IMR-90 (cell line): Measurements from ENCODE around the gene PP2D1. TPM values are rescaled to one million over a fixed set of nuclear protein-coding genes. Genes with fewer than 3 reads are reported as not detected.

Experiments used
- ATAC-seq: fragments of 200-7000 bp; cut with Tn5 transposase; 2 replicates; pipeline ENCODE4 v1.9.1; 2020; ENCODE audit warnings: low read depth, mild to moderate bottlenecking, moderate library complexity
- BruUV-seq: library from RNA; stranded (reverse); fragments of 400-500 nt; replicated peaks from 2 replicates; lab custom pipeline; 2021; lab: Mats Ljungman, UMichigan
- CTCF ChIA-PET: fragments of 300-600 bp; formaldehyde crosslinking; extraction: SDS; loops from one replicate; lab custom pipeline; 2021; ENCODE audit warnings: antibody characterized with exemption; lab: Yijun Ruan, JAX
- POLR2A ChIA-PET: fragments of 300-600 bp; sonication (Branson Sonifier 250); formaldehyde crosslinking; loops from one replicate; lab custom pipeline; 2022; ENCODE audit warnings: antibody characterized with exemption; ENCODE audit not compliant: unreplicated experiment; lab: Charles Lee
- DNase-seq: peaks from one replicate; pipeline ENCODE4 v3.0.0; 2013
- H2AFZ ChIP-seq: replicated peaks from 2 replicates; pipeline ENCODE3; 2013; ENCODE audit warnings: low read length, mild to moderate bottlenecking; ENCODE audit not compliant: poor library complexity
- H2AK5ac ChIP-seq: 2 replicates; pipeline ENCODE4 v1.6.1; 2013; ENCODE audit warnings: low read depth, low read length, inconsistent platforms
- H2AK9ac ChIP-seq: replicated peaks from 2 replicates; pipeline ENCODE3; 2013; ENCODE audit warnings: mild to moderate bottlenecking, low read depth, low read length, moderate library complexity; ENCODE audit not compliant: poor library complexity
- H2BK120ac ChIP-seq: 2 replicates; pipeline ENCODE4 v1.6.1; 2013; ENCODE audit warnings: low read depth, low read length, inconsistent platforms
- H2BK15ac ChIP-seq: 3 replicates; pipeline ENCODE4 v1.6.1; 2013; ENCODE audit warnings: low read depth, low read length, inconsistent platforms
- H2BK20ac ChIP-seq: 2 replicates; pipeline ENCODE4 v1.6.1; 2013; ENCODE audit warnings: low read depth, mild to moderate bottlenecking, inconsistent platforms, low read length, moderate library complexity
- H2BK5ac ChIP-seq: 2 replicates; pipeline ENCODE4 v1.6.1; 2013; ENCODE audit warnings: mild to moderate bottlenecking, low read depth, low read length, inconsistent platforms; ENCODE audit not compliant: poor library complexity, severe bottlenecking
- H3K14ac ChIP-seq: replicated peaks from 2 replicates; pipeline ENCODE4 v1.6.1; 2013; ENCODE audit warnings: low read depth, low read length, inconsistent platforms
- H3K18ac ChIP-seq: 2 replicates; pipeline ENCODE4 v1.6.1; 2013; ENCODE audit warnings: low read depth, low read length, control low read depth
- H3K23ac ChIP-seq: 2 replicates; pipeline ENCODE4 v1.6.1; 2013; ENCODE audit warnings: low read depth, low read length, inconsistent platforms
- H3K27ac ChIP-seq: 2 replicates; pipeline ENCODE4 v1.5.1; 2013; ENCODE audit warnings: mild to moderate bottlenecking, control low read depth, low read length; ENCODE audit not compliant: insufficient read depth
- H3K27me3 ChIP-seq: 2 replicates; pipeline ENCODE4 v1.6.1; 2013; ENCODE audit warnings: low read length; ENCODE audit not compliant: control insufficient read depth, insufficient read depth
- H3K36me3 ChIP-seq: 2 replicates; pipeline ENCODE4 v1.6.1; 2013; ENCODE audit warnings: low read length, mixed read lengths; ENCODE audit not compliant: control insufficient read depth, insufficient read depth
- H3K4ac ChIP-seq: 2 replicates; pipeline ENCODE4 v1.6.1; 2013; ENCODE audit warnings: low read depth, low read length, inconsistent platforms
- H3K4me1 ChIP-seq: 2 replicates; pipeline ENCODE4 v1.6.1; 2013; ENCODE audit warnings: low read length, mixed read lengths; ENCODE audit not compliant: control insufficient read depth, insufficient read depth
- H3K4me2 ChIP-seq: 2 replicates; pipeline ENCODE4 v1.6.1; 2013; ENCODE audit warnings: low read depth, mild to moderate bottlenecking, control low read depth, low read length, moderate library complexity
- H3K4me3 ChIP-seq: 2 replicates; pipeline ENCODE4 v1.5.1; 2013; ENCODE audit warnings: low read depth, mild to moderate bottlenecking, control low read depth, low read length, moderate library complexity; ENCODE audit not compliant: insufficient read depth
- H3K56ac ChIP-seq: 2 replicates; pipeline ENCODE4 v1.6.1; 2013; ENCODE audit warnings: low read length, inconsistent platforms; ENCODE audit not compliant: insufficient read depth; ENCODE audit errors: extremely low read depth
- H3K79me1 ChIP-seq, 2 experiments: 2 replicates each; pipeline ENCODE4 v1.6.1; 2013; ENCODE audit warnings: low read length in 2 of 2, inconsistent platforms in 1 of 2, low read depth in 1 of 2
- H3K9ac ChIP-seq: 2 replicates; pipeline ENCODE4 v1.6.1; 2013; ENCODE audit warnings: low read depth, low read length, control low read depth
- H3K9me1 ChIP-seq: 2 replicates; pipeline ENCODE4 v1.6.1; 2013; ENCODE audit warnings: low read length, inconsistent platforms; ENCODE audit not compliant: insufficient read depth
- H3K9me3 ChIP-seq: 2 replicates; pipeline ENCODE4 v1.6.1; 2013; ENCODE audit warnings: low read length; ENCODE audit not compliant: control insufficient read depth, insufficient read depth
- H4K20me1 ChIP-seq: 2 replicates; pipeline ENCODE4 v1.6.1; 2013; ENCODE audit warnings: low read length, inconsistent platforms; ENCODE audit not compliant: insufficient read depth
- H4K5ac ChIP-seq: 2 replicates; pipeline ENCODE4 v1.6.1; 2013; ENCODE audit warnings: mild to moderate bottlenecking, low read depth, low read length, control low read depth
- H4K8ac ChIP-seq, 2 experiments: 2 replicates each; pipeline ENCODE4 v1.6.1; 2013; ENCODE audit warnings: low read depth in 2 of 2, low read length in 2 of 2, control low read depth in 1 of 2, inconsistent platforms in 1 of 2
- H4K91ac ChIP-seq: 2 replicates; pipeline ENCODE4 v1.6.1; 2013; ENCODE audit warnings: low read depth, low read length, inconsistent platforms; ENCODE audit not compliant: insufficient read depth
- CHD1 ChIP-seq: IDR thresholded peaks from 2 replicates; pipeline ENCODE4 v1.6.1; 2012; ENCODE audit warnings: low read depth, low read length, improper control_type of control experiment
- CTCF ChIP-seq: conservative IDR thresholded peaks from 2 replicates; pipeline ENCODE4 v1.5.1; 2012; ENCODE audit warnings: mild to moderate bottlenecking, low read depth, low read length, improper control_type of control experiment
- MXI1 ChIP-seq: IDR thresholded peaks from 2 replicates; pipeline ENCODE4 v1.6.1; 2012; ENCODE audit warnings: low read depth, mild to moderate bottlenecking, low read length, moderate library complexity, borderline replicate concordance
- RAD21 ChIP-seq: IDR thresholded peaks from 2 replicates; pipeline ENCODE4 v1.6.1; 2012; ENCODE audit warnings: low read length, improper control_type of control experiment
- RCOR1 ChIP-seq: IDR thresholded peaks from 2 replicates; pipeline ENCODE4 v1.6.1; 2012; ENCODE audit warnings: mild to moderate bottlenecking, low read length, improper control_type of control experiment; ENCODE audit not compliant: insufficient replicate concordance
- RFX5 ChIP-seq: IDR thresholded peaks from 2 replicates; pipeline ENCODE4 v1.8.0; 2012; ENCODE audit warnings: low read depth, mild to moderate bottlenecking, low read length, moderate library complexity
- WGBS, 2 experiments: methylation state at CpG; one replicate each; pipeline versions ENCODE4 v1.1.5 to v1.1.7; 2013; ENCODE audit warnings: missing lambda C conversion rate in 2 of 2; ENCODE audit not compliant: insufficient read length in 1 of 2; ENCODE audit errors: extremely low coverage in 2 of 2; 5-methylcytosine and 5-hydroxymethylcytosine counted together
- dilution Hi-C: fragments of 300-500 bp; cut with HindIII; formaldehyde crosslinking; loops from one replicate; pipeline ENCODE4 v1.14.3; 2018; ENCODE audit warnings: low sequenced_read_pairs; ENCODE audit not compliant: unreplicated experiment
- in situ Hi-C: fragments of 300-500 bp; cut with MboI; formaldehyde crosslinking; loops from 3 replicates; pipeline ENCODE4 v1.14.3; 2019; ENCODE audit warnings: low sequenced_read_pairs, inconsistent platforms, mixed read lengths
- intact Hi-C: fragments of 100-400 bp; cut with micrococcal nuclease; formaldehyde crosslinking; loops from 2 replicates; pipeline ENCODE4 v1.10.0; 2022
- polyA plus RNA-seq, 3 experiments: library from polyadenylated mRNA; depleted of rRNA; stranded (reverse); fragments of >200 nt; gene quantifications; 2 replicates each; pipeline ENCODE4 v1.2.3, GENCODE V29; 2012; ENCODE audit warnings: low replicate concordance in 1 of 3
- total RNA-seq: library from RNA; depleted of rRNA; stranded (reverse); fragments of >200 nt; gene quantifications from 2 replicates; pipeline ENCODE4 v1.2.3, GENCODE V29; 2012

PP2D1 gene
- total and polyA plus RNA-seq, 2 of the 4 experiments (the other 2 are of a cell fraction) = not detected

GRCh38 chr3:20051123-20051806 lies 39.2 kb upstream of the PP2D1 start:
- ATAC-seq (no peak), DNase-seq (no peak)
- no peak overlapping the region for H3K14ac ChIP-seq
- H2AFZ ChIP-seq = no peak overlapping the region
- dilution Hi-C loops (no loop called here), intact Hi-C loops (no loop called here), in situ Hi-C loops (no loop called here)
- H3K4me1 ChIP-seq = peaks cover 6% of the 10 kb centered on the region; the same call in 1 of the 2 replicates
- no peak overlapping the region for H3K27ac ChIP-seq
- H3K9ac ChIP-seq = no peak overlapping the region
- ChIA-PET CTCF (no interaction called here), POLR2A (interaction anchor here (0.7 kb wide), 1 partner anchor 158 kb away, joined by 7 read pairs; no protein-coding TSS in a partner anchor)
- H3K9me3 ChIP-seq = no peaks in the 10 kb centered on the region
- H2BK15ac ChIP-seq = no peak overlapping the region
- no peak overlapping the region for H2BK5ac ChIP-seq
- H3K23ac ChIP-seq = no peak overlapping the region
- H4K5ac ChIP-seq = no peak overlapping the region
- H2BK20ac ChIP-seq = no peak overlapping the region
- BruUV-seq = no TSS peak
- H2AK9ac ChIP-seq = no peak overlapping the region
- no peak overlapping the region for H4K91ac ChIP-seq
- WGBS, 2 experiments = no CpG with 5 or more reads among the region's 4 CpGs
- no peak overlapping the region for H2BK120ac ChIP-seq
- H4K8ac ChIP-seq = no peak overlapping the region
- H3K4me3 ChIP-seq = no peak overlapping the region
- H3K36me3 ChIP-seq = no peaks in the 10 kb centered on the region
- no peak overlapping the region for H3K4ac ChIP-seq
- no peak overlapping the region for H3K4me2 ChIP-seq
- H2AK5ac ChIP-seq = no peak overlapping the region
- H3K56ac ChIP-seq = no peak overlapping the region
- no peak for TF ChIP-seq CHD1
- no peak for TF ChIP-seq RAD21
- no peak for TF ChIP-seq MXI1
- no peak for TF ChIP-seq RFX5
- no peak for TF ChIP-seq CTCF
- TF ChIP-seq RCOR1 = no peak
- no peak overlapping the region for H3K18ac ChIP-seq
- H3K27me3 ChIP-seq = no peaks in the 10 kb centered on the region
- H3K79me1 ChIP-seq = no peaks in the 10 kb centered on the region
- no peaks in the 10 kb centered on the region for H4K20me1 ChIP-seq
- peaks cover 4% of the 10 kb centered on the region for H3K9me1 ChIP-seq
